HEK293 (cell line): ENCODE data around the gene SCN5A.

Experiments
- CTCF ChIA-PET: fragments of 350-600 bp; formaldehyde crosslinking; extraction: SDS; loops from one replicate; lab custom pipeline; 2021; ENCODE audit warnings: antibody characterized with exemption; lab: Yijun Ruan, JAX
- POLR2A ChIA-PET: fragments of 300-600 bp; formaldehyde crosslinking; extraction: SDS; loops from one replicate; lab custom pipeline; 2020; ENCODE audit warnings: antibody characterized with exemption, inconsistent platforms; lab: Yijun Ruan, JAX
- H3K27ac ChIP-seq: fragments of 200-500 bp; sonication (Bioruptor generic); 2 replicates; pipeline ENCODE4 v1.5.1; 2014; ENCODE audit warnings: low read depth, low read length, control low read depth, inconsistent platforms; ENCODE audit errors: extremely low read depth
- H3K36me3 ChIP-seq, 2 experiments: fragments of 200-500 bp in 1 of 2; sonication (Bioruptor generic) in 1 of 2; 1 replicate in 1 of 2; 2 replicates in 1 of 2; pipeline ENCODE4 v1.5.1; 2014 to 2017; ENCODE audit warnings: inconsistent platforms in 2 of 2, low read length in 2 of 2; ENCODE audit not compliant: control insufficient read depth in 2 of 2, insufficient read depth in 1 of 2
- H3K4me1 ChIP-seq: fragments of 200-500 bp; sonication (Bioruptor generic); 2 replicates; pipeline ENCODE4 v1.5.1; 2014; ENCODE audit warnings: mild to moderate bottlenecking, low read length, inconsistent platforms; ENCODE audit not compliant: control insufficient read depth, insufficient read depth
- H3K4me3 ChIP-seq: 2 replicates; pipeline ENCODE4 v1.5.1; 2011; ENCODE audit warnings: low read depth, mild to moderate bottlenecking, control low read depth, low read length, moderate library complexity
- H3K9me3 ChIP-seq: fragments of 200-500 bp; sonication (Bioruptor generic); 2 replicates; pipeline ENCODE4 v1.5.1; 2014; ENCODE audit warnings: low read depth, low read length, inconsistent platforms; ENCODE audit not compliant: control insufficient read depth, insufficient read depth
- HIC1 ChIP-seq: fragments of 450-650 bp; formaldehyde crosslinking; IDR thresholded peaks from 2 replicates; pipeline ENCODE4 v1.5.1; 2016; ENCODE audit warnings: missing biosample characterization, missing genetic modification characterization
- HOXD13 ChIP-seq: sonication (generic); formaldehyde crosslinking; IDR thresholded peaks from 2 replicates; pipeline ENCODE4 v1.8.0; 2022; ENCODE audit warnings: missing genetic modification reagents, borderline replicate concordance
- KLF17 ChIP-seq: fragments of 450-650 bp; formaldehyde crosslinking; IDR thresholded peaks from 2 replicates; pipeline ENCODE4 v1.5.1; 2016; ENCODE audit warnings: missing biosample characterization, missing genetic modification characterization
- KLF8 ChIP-seq: fragments of 450-650 bp; formaldehyde crosslinking; IDR thresholded peaks from 2 replicates; pipeline ENCODE4 v1.5.1; 2016; ENCODE audit warnings: missing biosample characterization, missing genetic modification characterization
- SCRT2 ChIP-seq: fragments of 450-650 bp; formaldehyde crosslinking; IDR thresholded peaks from 2 replicates; pipeline ENCODE4 v1.5.1; 2016; ENCODE audit warnings: missing biosample characterization, missing genetic modification characterization
- SETDB1 ChIP-seq: IDR thresholded peaks from one replicate; pipeline ENCODE4 v1.6.1; 2017; ENCODE audit warnings: mild to moderate bottlenecking, low read length, moderate library complexity, mixed read lengths; ENCODE audit not compliant: insufficient read length
- ZFHX2 ChIP-seq: fragments of 450-650 bp; formaldehyde crosslinking; conservative IDR thresholded peaks from 2 replicates; pipeline ENCODE4 v1.5.1; 2016; ENCODE audit warnings: missing biosample characterization, missing genetic modification characterization
- ZNF148 ChIP-seq: fragments of 450-650 bp; formaldehyde crosslinking; IDR thresholded peaks from 2 replicates; pipeline ENCODE4 v1.5.0; 2017; ENCODE audit warnings: missing biosample characterization, missing genetic modification characterization, borderline replicate concordance
- ZNF175 ChIP-seq: fragments of 450-650 bp; formaldehyde crosslinking; IDR thresholded peaks from 2 replicates; pipeline ENCODE4 v1.5.1; 2016; ENCODE audit warnings: missing biosample characterization, missing genetic modification characterization
- ZNF214 ChIP-seq: fragments of 450-650 bp; formaldehyde crosslinking; IDR thresholded peaks from 2 replicates; pipeline ENCODE4 v1.5.1; 2017; ENCODE audit warnings: missing biosample characterization, mild to moderate bottlenecking, missing genetic modification characterization, borderline replicate concordance
- ZNF335 ChIP-seq: fragments of 450-650 bp; formaldehyde crosslinking; conservative IDR thresholded peaks from 2 replicates; pipeline ENCODE4 v1.5.1; 2016; ENCODE audit warnings: missing biosample characterization, missing genetic modification characterization
- ZNF433 ChIP-seq: fragments of 450-650 bp; formaldehyde crosslinking; IDR thresholded peaks from 2 replicates; pipeline ENCODE4 v1.5.1; 2016; ENCODE audit warnings: missing biosample characterization, missing genetic modification characterization, low read depth
- ZNF488 ChIP-seq: fragments of 450-650 bp; formaldehyde crosslinking; IDR thresholded peaks from 2 replicates; pipeline ENCODE4 v1.5.1; 2016; ENCODE audit warnings: missing biosample characterization, missing genetic modification characterization
- ZNF514 ChIP-seq: fragments of 450-650 bp; formaldehyde crosslinking; IDR thresholded peaks from 2 replicates; pipeline ENCODE4 v1.5.1; 2016; ENCODE audit warnings: missing biosample characterization, missing genetic modification characterization
- ZNF610 ChIP-seq: fragments of 450-650 bp; formaldehyde crosslinking; IDR thresholded peaks from 2 replicates; pipeline ENCODE4 v1.5.1; 2016; ENCODE audit warnings: missing biosample characterization, missing genetic modification characterization, borderline replicate concordance
- ZNF623 ChIP-seq: fragments of 450-650 bp; formaldehyde crosslinking; IDR thresholded peaks from 2 replicates; pipeline ENCODE4 v1.5.1; 2016; ENCODE audit warnings: missing biosample characterization, missing genetic modification characterization
- ZNF664 ChIP-seq: fragments of 450-650 bp; formaldehyde crosslinking; IDR thresholded peaks from 2 replicates; pipeline ENCODE4 v1.5.1; 2016; ENCODE audit warnings: missing biosample characterization, missing genetic modification characterization
- ZNF677 ChIP-seq: fragments of 450-650 bp; IDR thresholded peaks from 2 replicates; pipeline ENCODE4 v1.5.0; 2018; ENCODE audit warnings: missing biosample characterization, mild to moderate bottlenecking, missing genetic modification characterization, moderate library complexity
- ZNF830 ChIP-seq: fragments of 450-650 bp; IDR thresholded peaks from 2 replicates; pipeline ENCODE4 v1.5.0; 2018; ENCODE audit warnings: missing biosample characterization, missing genetic modification characterization, low read depth, mild to moderate bottlenecking, moderate library complexity

Gene SCN5A

GRCh38 chr3:38636881-38637280 is 12.6 kb downstream of the SCN5A start:
- TF ChIP-seq KLF8 (tag by site-specific recombination), result no peak
- no peak for TF ChIP-seq ZNF175 (tag by site-specific recombination)
- TF ChIP-seq ZNF677 (tag by site-specific recombination), result no peak
- no peak for TF ChIP-seq HOXD13 (CRISPR knock-in tag)
- TF ChIP-seq SETDB1, result no peak
- Histone ChIP-seq H3K9me3 (no peaks in the 10 kb centered on the region), H3K27ac (no peak overlapping the region), H3K4me3 (no peak overlapping the region), H3K4me1 (no peaks in the 10 kb centered on the region), H3K36me3 (no peaks in the 10 kb centered on the region)
- CTCF ChIA-PET, result interaction anchor here (1.0 kb wide), 1 partner anchor 10 kb away, joined by 3 read pairs; no protein-coding TSS in a partner anchor
- POLR2A ChIA-PET, result no interaction called here

- no peak overlapping the region for H3K4me3 ChIP-seq
- POLR2A ChIA-PET, result no interaction called here
- CTCF ChIA-PET, result interaction anchor here (1.0 kb wide), 1 partner anchor 9 kb away, joined by 3 read pairs; no protein-coding TSS in a partner anchor
- no peak overlapping the region for H3K27ac ChIP-seq
- no peaks in the 10 kb centered on the region for H3K36me3 ChIP-seq
- H3K9me3 ChIP-seq, result no peaks in the 10 kb centered on the region
- H3K4me1 ChIP-seq, result no peaks in the 10 kb centered on the region
- TF ChIP-seq ZNF610, result no peak
- no peak for TF ChIP-seq ZNF514 (tag by site-specific recombination)
- no peak for TF ChIP-seq ZNF488 (tag by site-specific recombination)
- TF ChIP-seq ZNF664 (tag by site-specific recombination), result no peak
- TF ChIP-seq ZNF433 (tag by site-specific recombination), result no peak
- TF ChIP-seq ZFHX2 (tag by site-specific recombination), result no peak
- no peak for TF ChIP-seq KLF17 (tag by site-specific recombination)
- TF ChIP-seq ZNF623 (tag by site-specific recombination), result no peak
- TF ChIP-seq ZNF335, result no peak
- TF ChIP-seq ZNF830, result no peak
- no peak for TF ChIP-seq ZNF148 (tag by site-specific recombination)
- TF ChIP-seq ZNF214 (tag by site-specific recombination), result no peak
Observed at GRCh38 chr3:38636464-38636863, 13.0 kb downstream of the SCN5A start.

GRCh38 chr3:38634111-38634510 is 15.4 kb downstream of the SCN5A start:
- Histone ChIP-seq H3K9me3 (no peaks in the 10 kb centered on the region), H3K27ac (no peak overlapping the region), H3K4me3 (no peak overlapping the region), H3K4me1 (no peaks in the 10 kb centered on the region), H3K36me3 (no peaks in the 10 kb centered on the region)
- ChIA-PET CTCF (no interaction called here), POLR2A (no interaction called here)
- TF ChIP-seq SCRT2 (tag by site-specific recombination), result peak; percentile 67
- no peak for TF ChIP-seq HIC1 (tag by site-specific recombination)
